ENCODE data around the gene FKBP1B.
A peak's percentile ranks its signal among the peaks of the same experiment; 100 is the strongest.

Gene FKBP1B

DNA sequence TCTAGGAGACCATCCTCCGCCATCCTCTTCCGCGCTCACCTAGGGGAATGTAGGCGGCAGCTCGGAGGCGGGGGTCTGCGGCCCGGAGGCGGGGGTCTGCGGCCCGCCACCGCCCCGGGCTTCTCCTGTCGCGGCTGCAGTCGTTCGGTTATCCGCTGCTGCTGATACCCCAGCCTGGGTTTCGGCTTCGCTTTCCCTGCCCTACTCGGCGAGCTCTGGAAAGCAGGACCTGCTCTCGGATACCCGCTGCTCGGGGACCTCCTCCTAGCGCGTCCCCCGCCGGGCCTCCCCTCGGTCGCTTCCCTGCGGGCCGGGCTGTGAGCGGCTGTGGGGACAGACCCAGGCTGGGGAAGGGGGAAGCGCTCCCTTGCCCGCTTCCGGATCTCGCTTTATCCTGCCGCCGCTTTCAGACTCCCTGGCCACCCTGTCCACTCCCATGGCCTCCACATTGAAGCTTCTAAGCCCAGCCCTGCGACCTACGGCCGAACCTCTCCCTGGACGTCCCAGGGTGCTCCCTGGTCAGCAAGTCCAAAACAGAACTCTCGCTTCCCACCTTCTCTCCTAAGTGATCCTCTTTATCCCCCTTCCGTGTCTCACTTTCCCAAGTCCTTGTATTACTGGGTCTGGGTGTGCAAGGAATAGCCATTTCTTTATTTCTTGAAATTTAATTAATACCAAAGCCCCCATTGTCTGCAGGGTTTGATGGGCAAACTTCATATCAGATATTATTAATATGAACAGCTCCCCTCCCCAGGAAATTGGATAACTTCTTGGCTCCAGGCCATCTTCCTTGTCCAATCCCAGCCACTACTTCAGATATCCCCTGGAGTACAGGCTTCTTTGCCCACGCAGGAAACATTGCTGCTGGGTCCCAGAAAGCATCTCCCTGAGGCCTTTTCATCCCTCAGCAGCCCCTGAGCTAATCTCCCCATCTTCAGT lies 769 bp downstream of the FKBP1B start:
- H3K27ac ChIP-seq (replicated peaks; ENCODE audit: low read length), result no peak overlapping the region
- peak overlapping the region; percentile 68 to 91 for H3K4me3 ChIP-seq (ENCODE audit: low read length in 2 of 2)

DNA sequence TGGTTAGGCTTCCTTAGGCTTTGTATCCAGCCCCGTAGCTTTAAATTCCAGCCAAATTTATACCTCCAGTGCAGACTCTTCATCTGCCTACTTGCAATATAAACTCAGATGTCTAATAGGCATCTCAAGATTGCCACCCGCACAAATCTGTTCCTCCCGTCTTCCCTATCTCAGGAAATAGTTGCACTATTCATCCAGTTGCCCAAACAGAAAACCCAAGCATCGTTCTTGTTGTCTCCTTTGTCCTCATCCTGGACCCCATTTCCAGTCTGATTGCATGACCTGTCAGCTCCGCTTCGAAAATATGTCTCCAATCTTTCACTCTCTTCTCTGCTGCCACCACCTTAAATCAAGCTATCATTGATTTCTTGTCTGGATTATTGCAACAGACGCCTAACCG lies 2.3 kb downstream of the FKBP1B start:
- Histone ChIP-seq H2BK120ac (ENCODE audit: low read depth, low read length) (no peak overlapping the region), H3K23ac (ENCODE audit: low read depth, low read length, poor library complexity) (no peak overlapping the region), H3K79me1 (ENCODE audit: low read depth, low read length) (peaks cover 4% of the 10 kb centered on the region), H3K4me1 (ENCODE audit: control insufficient read depth in 2 of 2, insufficient read depth in 1 of 2, low read depth in 1 of 2, low read length in 2 of 2) (peaks cover 2 to 5% of the 10 kb centered on the region in 2 donors), H3K4me3 (ENCODE audit: low read length in 2 of 2) (no peak overlapping the region), H3K9me3 (replicated peaks in 1 of 2; ENCODE audit: control insufficient read depth in 2 of 2, insufficient read depth in 1 of 2, low read depth in 1 of 2, low read length in 2 of 2) (no peaks in the 10 kb centered on the region), H4K8ac (ENCODE audit: low read depth, low read length) (no peak overlapping the region), H2BK5ac (ENCODE audit: low read length) (no peak overlapping the region), H3K18ac (ENCODE audit: low read length) (no peak overlapping the region), H3K27ac (replicated peaks; ENCODE audit: low read length) (no peak overlapping the region), H2AK5ac (ENCODE audit: low read depth, low read length) (no peak overlapping the region), H3K36me3 (replicated peaks in 1 of 2; ENCODE audit: control insufficient read depth in 2 of 2, insufficient read depth in 2 of 2, low read length in 2 of 2) (no peaks in the 10 kb centered on the region), H3K4me2 (ENCODE audit: insufficient read depth, low read length, poor library complexity, severe bottlenecking) (no peak overlapping the region), H3K4ac (ENCODE audit: low read length) (no peak overlapping the region), H2AFZ (ENCODE audit: low read length) (no peak overlapping the region), H2BK12ac (ENCODE audit: low read length) (no peak overlapping the region), H2BK15ac (ENCODE audit: low read length) (no peak overlapping the region), H3K27me3 (ENCODE audit: control insufficient read depth in 3 of 3, insufficient read depth in 3 of 3, low read depth in 1 of 3, low read length in 3 of 3) (peaks cover 0 to 8% (median 0%) of the 10 kb centered on the region in 3 experiments), H3K9ac (ENCODE audit: low read depth, low read length, poor library complexity) (no peak overlapping the region), H4K91ac (ENCODE audit: low read depth, low read length, poor library complexity) (no peak overlapping the region), H3K14ac (ENCODE audit: low read length) (no peak overlapping the region)
- no peak for DNase-seq (ENCODE audit: low spot score)
- no CpG with 5 or more reads among the region's 8 CpGs for WGBS, 2 donors (ENCODE audit: extremely low coverage in 2 of 2, insufficient read length in 2 of 2, insufficient replicate concordance in 1 of 2)

More for the DNA sequence above, 769 bp downstream of the FKBP1B start:
- H3K4me1 ChIP-seq (ENCODE audit: control insufficient read depth in 2 of 2, insufficient read depth in 1 of 2, low read depth in 1 of 2, low read length in 2 of 2), result peaks cover 2 to 5% of the 10 kb centered on the region in 2 donors
- H3K9ac ChIP-seq (ENCODE audit: low read depth, low read length, poor library complexity), result peak overlapping the region; percentile 73
- no CpG with 5 or more reads among the region's 47 CpGs for WGBS, 2 donors (ENCODE audit: extremely low coverage in 2 of 2, insufficient read length in 2 of 2, insufficient replicate concordance in 1 of 2)
- peak; percentile 23 for DNase-seq (ENCODE audit: low spot score)
- peak overlapping the region; percentile 98 for H2AFZ ChIP-seq (ENCODE audit: low read length)
- H3K9me3 ChIP-seq (replicated peaks in 1 of 2; ENCODE audit: control insufficient read depth in 2 of 2, insufficient read depth in 1 of 2, low read depth in 1 of 2, low read length in 2 of 2), result no peaks in the 10 kb centered on the region
- H2BK15ac ChIP-seq (ENCODE audit: low read length), result peak overlapping the region; percentile 8
- H3K18ac ChIP-seq (ENCODE audit: low read length), result peak overlapping the region; percentile 88
- H3K27me3 ChIP-seq (ENCODE audit: control insufficient read depth in 3 of 3, insufficient read depth in 3 of 3, low read depth in 1 of 3, low read length in 3 of 3), result peaks cover 0 to 8% (median 0%) of the 10 kb centered on the region in 3 experiments
- no peak overlapping the region for H4K8ac ChIP-seq (ENCODE audit: low read depth, low read length)
- peak overlapping the region; percentile 68 for H4K91ac ChIP-seq (ENCODE audit: low read depth, low read length, poor library complexity)
- peaks cover 4% of the 10 kb centered on the region for H3K79me1 ChIP-seq (ENCODE audit: low read depth, low read length)
- H2AK5ac ChIP-seq (ENCODE audit: low read depth, low read length), result no peak overlapping the region
- peak overlapping the region; percentile 89 for H3K4me2 ChIP-seq (ENCODE audit: insufficient read depth, low read length, poor library complexity, severe bottlenecking)
- peak overlapping the region; percentile 83 for H2BK5ac ChIP-seq (ENCODE audit: low read length)
- H3K4ac ChIP-seq (ENCODE audit: low read length), result no peak overlapping the region
- H2BK12ac ChIP-seq (ENCODE audit: low read length), result no peak overlapping the region
- peak overlapping the region; percentile 77 for H3K14ac ChIP-seq (ENCODE audit: low read length)
- H3K36me3 ChIP-seq (replicated peaks in 1 of 2; ENCODE audit: control insufficient read depth in 2 of 2, insufficient read depth in 2 of 2, low read length in 2 of 2), result no peaks in the 10 kb centered on the region
- peak overlapping the region; percentile 69 for H3K23ac ChIP-seq (ENCODE audit: low read depth, low read length, poor library complexity)
- H2BK120ac ChIP-seq (ENCODE audit: low read depth, low read length), result no peak overlapping the region

DNA sequence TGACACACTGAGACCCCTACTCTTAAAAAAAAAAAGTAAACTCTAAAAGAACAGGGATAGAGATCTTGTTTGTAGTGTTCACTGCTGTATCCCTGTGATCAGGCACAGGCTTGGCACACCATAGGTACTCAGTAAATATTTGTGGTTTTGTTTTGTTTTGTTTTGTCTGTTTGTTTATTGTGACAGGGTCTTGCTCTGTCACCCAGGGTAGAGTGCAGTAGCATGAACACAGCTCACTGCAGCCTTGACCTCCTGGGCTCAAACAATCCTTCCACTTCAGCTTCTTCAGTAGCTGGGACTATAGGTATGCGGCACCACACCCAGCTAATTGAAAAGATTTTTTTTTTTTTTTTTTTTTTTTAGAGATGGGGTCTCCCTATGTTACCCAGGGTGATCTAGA lies 3.4 kb downstream of the FKBP1B start:
- no peak overlapping the region for H3K18ac ChIP-seq (ENCODE audit: low read length)
- peaks cover 0 to 8% (median 0%) of the 10 kb centered on the region in 3 experiments for H3K27me3 ChIP-seq (ENCODE audit: control insufficient read depth in 3 of 3, insufficient read depth in 3 of 3, low read depth in 1 of 3, low read length in 3 of 3)
- H4K8ac ChIP-seq (ENCODE audit: low read depth, low read length), result no peak overlapping the region
- WGBS, 2 donors (ENCODE audit: extremely low coverage in 2 of 2, insufficient read length in 2 of 2, insufficient replicate concordance in 1 of 2), result no CpG with 5 or more reads among the region's 1 CpG
- H3K4ac ChIP-seq (ENCODE audit: low read length), result no peak overlapping the region
- H2BK12ac ChIP-seq (ENCODE audit: low read length), result no peak overlapping the region
- H3K4me1 ChIP-seq (ENCODE audit: control insufficient read depth in 2 of 2, insufficient read depth in 1 of 2, low read depth in 1 of 2, low read length in 2 of 2), result peaks cover 0 to 2% of the 10 kb centered on the region in 2 donors
- no peak overlapping the region for H3K23ac ChIP-seq (ENCODE audit: low read depth, low read length, poor library complexity)
- H3K9me3 ChIP-seq (replicated peaks in 1 of 2; ENCODE audit: control insufficient read depth in 2 of 2, insufficient read depth in 1 of 2, low read depth in 1 of 2, low read length in 2 of 2), result no peaks in the 10 kb centered on the region
- no peak overlapping the region for H2BK120ac ChIP-seq (ENCODE audit: low read depth, low read length)
- H3K27ac ChIP-seq (replicated peaks; ENCODE audit: low read length), result no peak overlapping the region
- H2BK15ac ChIP-seq (ENCODE audit: low read length), result no peak overlapping the region
- no peak overlapping the region for H4K91ac ChIP-seq (ENCODE audit: low read depth, low read length, poor library complexity)
- H3K14ac ChIP-seq (ENCODE audit: low read length), result no peak overlapping the region
- H2AK5ac ChIP-seq (ENCODE audit: low read depth, low read length), result no peak overlapping the region
- no peaks in the 10 kb centered on the region for H3K36me3 ChIP-seq (replicated peaks in 1 of 2; ENCODE audit: control insufficient read depth in 2 of 2, insufficient read depth in 2 of 2, low read length in 2 of 2)
- no peak overlapping the region for H2AFZ ChIP-seq (ENCODE audit: low read length)
- H3K9ac ChIP-seq (ENCODE audit: low read depth, low read length, poor library complexity), result no peak overlapping the region
- H2BK5ac ChIP-seq (ENCODE audit: low read length), result no peak overlapping the region
- no peak overlapping the region for H3K4me3 ChIP-seq (ENCODE audit: low read length in 2 of 2)
- H3K4me2 ChIP-seq (ENCODE audit: insufficient read depth, low read length, poor library complexity, severe bottlenecking), result no peak overlapping the region
- no peak for DNase-seq (ENCODE audit: low spot score)
- H3K79me1 ChIP-seq (ENCODE audit: low read depth, low read length), result no peaks in the 10 kb centered on the region

DNA sequence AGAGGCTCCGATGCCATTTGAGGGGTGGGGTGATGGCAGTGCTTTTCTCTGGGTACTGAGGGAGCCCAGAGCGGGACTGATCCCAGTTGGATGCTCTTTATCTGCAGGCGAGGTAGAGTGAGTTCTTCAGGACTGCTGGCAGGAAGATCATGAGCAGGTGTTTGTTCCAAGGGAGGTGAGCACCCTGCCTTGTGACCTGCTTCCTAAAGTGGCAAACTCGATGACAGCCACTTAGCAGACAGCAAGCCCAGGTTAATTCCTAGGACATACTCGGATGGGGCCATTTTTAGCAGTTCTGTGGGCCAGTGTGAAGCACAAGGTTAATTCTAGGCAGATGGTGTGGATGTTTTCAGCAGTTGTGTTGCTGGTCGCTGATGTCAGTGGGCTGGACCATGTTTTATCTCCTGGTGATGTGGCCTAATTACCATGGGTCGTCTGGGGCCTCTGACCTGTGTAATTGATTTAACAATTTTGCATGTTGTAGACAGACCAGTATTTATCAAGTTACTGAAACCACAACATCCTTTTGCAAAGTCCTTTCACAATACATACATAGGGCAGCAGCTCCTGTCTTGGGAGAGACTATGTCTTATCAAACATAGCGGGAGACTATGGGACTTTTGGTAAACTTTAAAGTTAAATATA lies 4.9 kb downstream of the FKBP1B start:
- Histone ChIP-seq H3K18ac (ENCODE audit: low read length) (no peak overlapping the region), H3K4me1 (ENCODE audit: control insufficient read depth in 2 of 2, insufficient read depth in 1 of 2, low read depth in 1 of 2, low read length in 2 of 2) (peaks cover 0 to 2% of the 10 kb centered on the region in 2 donors), H2AK5ac (ENCODE audit: low read depth, low read length) (no peak overlapping the region), H4K91ac (ENCODE audit: low read depth, low read length, poor library complexity) (no peak overlapping the region), H4K8ac (ENCODE audit: low read depth, low read length) (no peak overlapping the region), H3K27me3 (ENCODE audit: control insufficient read depth in 3 of 3, insufficient read depth in 3 of 3, low read depth in 1 of 3, low read length in 3 of 3) (peaks cover 0 to 5% (median 0%) of the 10 kb centered on the region in 3 experiments), H3K14ac (ENCODE audit: low read length) (no peak overlapping the region), H2AFZ (ENCODE audit: low read length) (no peak overlapping the region), H3K4me2 (ENCODE audit: insufficient read depth, low read length, poor library complexity, severe bottlenecking) (no peak overlapping the region), H3K27ac (replicated peaks; ENCODE audit: low read length) (no peak overlapping the region), H3K4ac (ENCODE audit: low read length) (no peak overlapping the region), H3K36me3 (replicated peaks in 1 of 2; ENCODE audit: control insufficient read depth in 2 of 2, insufficient read depth in 2 of 2, low read length in 2 of 2) (no peaks in the 10 kb centered on the region), H3K79me1 (ENCODE audit: low read depth, low read length) (no peaks in the 10 kb centered on the region), H2BK120ac (ENCODE audit: low read depth, low read length) (no peak overlapping the region), H3K4me3 (ENCODE audit: low read length in 2 of 2) (no peak overlapping the region), H3K9me3 (replicated peaks in 1 of 2; ENCODE audit: control insufficient read depth in 2 of 2, insufficient read depth in 1 of 2, low read depth in 1 of 2, low read length in 2 of 2) (no peaks in the 10 kb centered on the region), H3K9ac (ENCODE audit: low read depth, low read length, poor library complexity) (no peak overlapping the region), H2BK15ac (ENCODE audit: low read length) (no peak overlapping the region), H3K23ac (ENCODE audit: low read depth, low read length, poor library complexity) (no peak overlapping the region), H2BK12ac (ENCODE audit: low read length) (no peak overlapping the region), H2BK5ac (ENCODE audit: low read length) (no peak overlapping the region)
- no peak for DNase-seq (ENCODE audit: low spot score)
- WGBS, 2 donors (ENCODE audit: extremely low coverage in 2 of 2, insufficient read length in 2 of 2, insufficient replicate concordance in 1 of 2), result no CpG with 5 or more reads among the region's 8 CpGs

All from neuronal stem cell (in vitro differentiated cells).